B cell (primary cell): Measurements from ENCODE around the gene CREB3L1. TPM values are rescaled to one million over a fixed set of nuclear protein-coding genes. Genes with fewer than 3 reads are reported as not detected.

Source experiments
- ATAC-seq: fragments of 200-7000 bp; cut with Tn5 transposase; one replicate; pipeline ENCODE4 v1.10.0; 2021; ENCODE audit warnings: low read depth, mild to moderate bottlenecking, moderate number of reproducible peaks, moderate library complexity
- CTCF ChIA-PET: fragments of 350-600 bp; sonication (Branson Sonifier 250); formaldehyde crosslinking; loops from one replicate; lab custom pipeline; 2021; ENCODE audit warnings: antibody characterized with exemption, inconsistent platforms; lab: Charles Lee
- POLR2A ChIA-PET: fragments of 350-600 bp; sonication (Branson Sonifier 250); formaldehyde crosslinking; loops from one replicate; lab custom pipeline; 2021; ENCODE audit warnings: antibody characterized with exemption; lab: Charles Lee
- DNase-seq: peaks from one replicate; pipeline ENCODE4 v3.0.0; 2013
- H2AFZ ChIP-seq: 2 replicates; pipeline ENCODE4 v1.6.1; 2012; ENCODE audit warnings: mild to moderate bottlenecking, low read depth, low read length; ENCODE audit not compliant: insufficient read depth, poor library complexity, severe bottlenecking
- H3K27ac ChIP-seq, 2 donors: 1 replicate in 1 of 2; 2 replicates in 1 of 2; pipeline ENCODE4 v1.5.1; 2012 to 2013; ENCODE audit warnings: low read length in 2 of 2, mild to moderate bottlenecking in 2 of 2, moderate library complexity in 1 of 2
- H3K27me3 ChIP-seq, 4 experiments: fragments of 200-600 bp in 1 of 4; sonication (generic) in 1 of 4; replicated peaks in 1 of 4; 1 replicate in 2 of 4; 2 replicates in 2 of 4; pipeline versions ENCODE4 v1.6.1 to v1.7.0; 2013 to 2016; ENCODE audit warnings: low read length in 3 of 4, mild to moderate bottlenecking in 2 of 4, mixed read lengths in 1 of 4, moderate library complexity in 1 of 4; ENCODE audit not compliant: insufficient read depth in 4 of 4, control insufficient read depth in 3 of 4; ENCODE audit errors: control extremely low read depth in 1 of 4
- H3K36me3 ChIP-seq, 2 experiments: replicated peaks in 1 of 2; 1 replicate in 1 of 2; 2 replicates in 1 of 2; pipeline versions ENCODE4 v1.6.1 to v1.7.1; 2013; ENCODE audit warnings: low read length in 1 of 2; ENCODE audit not compliant: insufficient read depth in 2 of 2, control insufficient read depth in 1 of 2; ENCODE audit errors: control extremely low read depth in 1 of 2, extremely low read depth in 1 of 2
- H3K4me1 ChIP-seq, 2 donors: fragments of 200-600 bp in 1 of 2; sonication (generic) in 1 of 2; 1 replicate in 1 of 2; 2 replicates in 1 of 2; pipeline versions ENCODE4 v1.5.1 to v1.6.1; 2013 to 2017; ENCODE audit warnings: low read length in 2 of 2; ENCODE audit not compliant: control insufficient read depth in 2 of 2, insufficient read depth in 2 of 2
- H3K4me2 ChIP-seq: replicated peaks from 2 replicates; pipeline ENCODE3; 2012; ENCODE audit warnings: mild to moderate bottlenecking, low read depth, low read length; ENCODE audit not compliant: poor library complexity, severe bottlenecking
- H3K4me3 ChIP-seq, 5 experiments: fragments of 200-600 bp in 1 of 5; sonication (generic) in 1 of 5; 1 replicate in 3 of 5; 2 replicates in 2 of 5; pipeline versions ENCODE4 v1.5.1 to v1.7.0; 2011 to 2016; ENCODE audit warnings: low read length in 4 of 5, mild to moderate bottlenecking in 4 of 5, low read depth in 2 of 5, control low read depth in 1 of 5, moderate library complexity in 1 of 5; ENCODE audit not compliant: insufficient read depth in 1 of 5; ENCODE audit errors: control extremely low read depth in 1 of 5, extremely low read depth in 1 of 5
- H3K79me2 ChIP-seq: fragments of 200-600 bp; sonication (generic); one replicate; pipeline ENCODE4 v1.6.0; 2016; ENCODE audit warnings: low read length; ENCODE audit not compliant: control insufficient read depth, insufficient read depth
- H3K9ac ChIP-seq: fragments of 200-600 bp; sonication (generic); 2 replicates; pipeline ENCODE4 v1.6.1; 2017; ENCODE audit warnings: mild to moderate bottlenecking, low read length, moderate library complexity
- H3K9me3 ChIP-seq, 3 donors: one replicate each; pipeline versions ENCODE4 v1.6.1 to v1.7.1; 2013; ENCODE audit warnings: low read length in 2 of 3; ENCODE audit not compliant: control insufficient read depth in 2 of 3, insufficient read depth in 1 of 3; ENCODE audit errors: control extremely low read depth in 1 of 3
- H4K20me1 ChIP-seq: 2 replicates; pipeline ENCODE4 v1.6.0; 2012; ENCODE audit warnings: mild to moderate bottlenecking, low read length; ENCODE audit not compliant: insufficient read depth, control insufficient read depth, poor library complexity, severe bottlenecking
- H3K27ac Mint-ChIP-seq: one replicate; pipeline ENCODE4 v1.8.0; 2021; ENCODE audit warnings: mixed read lengths
- H3K27me3 Mint-ChIP-seq: one replicate; pipeline ENCODE4 v1.8.0; 2021; ENCODE audit warnings: mixed read lengths
- H3K4me1 Mint-ChIP-seq: one replicate; pipeline ENCODE4 v1.8.0; 2021; ENCODE audit warnings: mixed read lengths
- H3K4me3 Mint-ChIP-seq: one replicate; pipeline ENCODE4 v1.8.0; 2021; ENCODE audit warnings: mixed read lengths
- H3K9me3 Mint-ChIP-seq: one replicate; pipeline ENCODE4 v1.8.0; 2022; ENCODE audit warnings: mixed read lengths; ENCODE audit not compliant: insufficient read depth
- EZH2 ChIP-seq: IDR thresholded peaks from 2 replicates; pipeline ENCODE4 v1.6.1; 2012; ENCODE audit warnings: borderline replicate concordance, low read depth, mild to moderate bottlenecking, moderate library complexity, low read length; ENCODE audit not compliant: insufficient read depth, poor library complexity, severe bottlenecking
- WGBS: methylation state at CpG from one replicate; pipeline ENCODE4 v1.1.5; 2013; ENCODE audit warnings: missing lambda C conversion rate; ENCODE audit not compliant: insufficient coverage; 5-methylcytosine and 5-hydroxymethylcytosine counted together
- intact Hi-C: fragments of 100-400 bp; cut with micrococcal nuclease; formaldehyde crosslinking; loops from one replicate; pipeline ENCODE4 v1.10.0; 2022
- polyA plus RNA-seq: library from polyadenylated mRNA; depleted of rRNA; stranded (reverse); fragments of >200 nt; gene quantifications from 2 replicates; pipeline ENCODE4 v1.2.3, GENCODE V29; 2012
- total RNA-seq, 2 donors: library from RNA; stranded (reverse); fragments of 120-200 nt in 1 of 2; gene quantifications; 1 replicate in 1 of 2; 2 replicates in 1 of 2; pipeline versions ENCODE4 v1.2.3 to v1.2.4, GENCODE V29; 2013 to 2022
- TF ChIP-seq, protein P1 (sequence below): fragments of 200-600 bp; IDR thresholded peaks from one replicate; pipeline ENCODE4 v1.8.0; 2022; ENCODE audit warnings: antibody characterized with exemption, mild to moderate bottlenecking

CREB3L1 gene
- total and polyA plus RNA-seq, 2 donors (not counting 1 experiment from before 2014, with no cell fraction given) = not detected

GRCh38 chr11:46347637-46348311 lies 70.3 kb downstream of the CREB3L1 start:
- peaks cover 43% of the 10 kb centered on the region for H4K20me1 ChIP-seq
- POLR2A ChIA-PET = interaction anchor here (0.5 kb wide), 1 partner anchor 227 kb away, joined by 4 read pairs; no protein-coding TSS in a partner anchor
- Mint-ChIP-seq H3K4me1 (peaks cover 55% of the 10 kb centered on the region), H3K4me3 (peak overlapping the region; percentile 85), H3K27ac (peak overlapping the region; percentile 75), H3K9me3 (no peaks in the 10 kb centered on the region), H3K27me3 (no peaks in the 10 kb centered on the region)
- CTCF ChIA-PET = interaction anchor here (0.6 to 2.4 kb wide), 7 partner anchors 12 to 680 kb away, joined by 3 to 10 read pairs (median 4); no protein-coding TSS in a partner anchor
- H3K9ac ChIP-seq = peak overlapping the region; percentile 82
- peaks cover 62% of the 10 kb centered on the region for H3K79me2 ChIP-seq
- no peak for TF ChIP-seq EZH2
- TF ChIP-seq, protein P1, sequence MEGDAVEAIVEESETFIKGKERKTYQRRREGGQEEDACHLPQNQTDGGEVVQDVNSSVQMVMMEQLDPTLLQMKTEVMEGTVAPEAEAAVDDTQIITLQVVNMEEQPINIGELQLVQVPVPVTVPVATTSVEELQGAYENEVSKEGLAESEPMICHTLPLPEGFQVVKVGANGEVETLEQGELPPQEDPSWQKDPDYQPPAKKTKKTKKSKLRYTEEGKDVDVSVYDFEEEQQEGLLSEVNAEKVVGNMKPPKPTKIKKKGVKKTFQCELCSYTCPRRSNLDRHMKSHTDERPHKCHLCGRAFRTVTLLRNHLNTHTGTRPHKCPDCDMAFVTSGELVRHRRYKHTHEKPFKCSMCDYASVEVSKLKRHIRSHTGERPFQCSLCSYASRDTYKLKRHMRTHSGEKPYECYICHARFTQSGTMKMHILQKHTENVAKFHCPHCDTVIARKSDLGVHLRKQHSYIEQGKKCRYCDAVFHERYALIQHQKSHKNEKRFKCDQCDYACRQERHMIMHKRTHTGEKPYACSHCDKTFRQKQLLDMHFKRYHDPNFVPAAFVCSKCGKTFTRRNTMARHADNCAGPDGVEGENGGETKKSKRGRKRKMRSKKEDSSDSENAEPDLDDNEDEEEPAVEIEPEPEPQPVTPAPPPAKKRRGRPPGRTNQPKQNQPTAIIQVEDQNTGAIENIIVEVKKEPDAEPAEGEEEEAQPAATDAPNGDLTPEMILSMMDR = no peak
- H3K9me3 ChIP-seq = no peaks in the 10 kb centered on the region
- H3K4me2 ChIP-seq = peak overlapping the region; percentile 97
- peaks cover 0 to under 1% of the 10 kb centered on the region in 2 experiments for H3K36me3 ChIP-seq
- peak overlapping the region; percentile 58 to 88 (median 78) for H3K4me3 ChIP-seq
- no peak for ATAC-seq
- peak overlapping the region in 1 of 2 donors; percentile 64 for H3K27ac ChIP-seq
- peak; percentile 53 for DNase-seq
- peak overlapping the region; percentile 72 for H2AFZ ChIP-seq
- intact Hi-C loops = loop anchor here (1.0 to 5.0 kb wide), 6 partner anchors 20 to 543 kb away; partner anchors contain the start of genes ATG13, HARBI1, MDK and PEX16
- H3K4me1 ChIP-seq = peaks cover 38 to 51% of the 10 kb centered on the region in 2 donors
- peaks cover 0 to 5% (median 0%) of the 10 kb centered on the region in 4 experiments for H3K27me3 ChIP-seq
- 4% methylated on average over 61 of the region's 63 CpGs for WGBS
